Uterus (tissue), 4 donors: ENCODE measurements around the gene PAX2. TPM values are rescaled to one million over a fixed set of nuclear protein-coding genes. Genes with fewer than 3 reads are reported as not detected.
A peak's percentile ranks its signal among the peaks of the same experiment; 100 is the strongest.

Experiments used
- DNase-seq, 2 donors: peaks; one replicate each; pipeline ENCODE4 v3.0.0-alpha.2; 2019 to 2020
- H3K27ac ChIP-seq, 2 donors: fragments of 200-600 bp; sonication (generic); 1 replicate in 1 of 2; 2 replicates in 1 of 2; pipeline ENCODE4 v1.5.1; 2016 to 2018
- H3K27me3 ChIP-seq, 2 donors: fragments of 200-600 bp; sonication (generic); one replicate each; pipeline ENCODE4 v1.5.1; 2018 to 2019; ENCODE audit warnings: control low read depth in 1 of 2
- H3K36me3 ChIP-seq, 2 donors: fragments of 200-600 bp; sonication (generic); one replicate each; pipeline ENCODE4 v1.5.1; 2019; ENCODE audit warnings: control low read depth in 1 of 2
- H3K4me1 ChIP-seq, 2 donors: fragments of 200-600 bp; sonication (generic); one replicate each; pipeline ENCODE4 v1.5.1; 2018 to 2019; ENCODE audit warnings: control low read depth in 1 of 2
- H3K4me3 ChIP-seq, 2 donors: fragments of 200-600 bp; sonication (generic); 1 replicate in 1 of 2; 2 replicates in 1 of 2; pipeline ENCODE4 v1.5.1; 2018 to 2019; ENCODE audit warnings: mild to moderate bottlenecking in 1 of 2
- H3K9me3 ChIP-seq, 2 donors: fragments of 200-600 bp; sonication (generic); one replicate each; pipeline ENCODE4 v1.5.1; 2019; ENCODE audit warnings: control low read depth in 1 of 2
- CTCF ChIP-seq, 4 experiments: fragments of 200-600 bp in 2 of 4; fragments of 450-650 bp in 2 of 4; sonication (generic) in 2 of 4; IDR thresholded peaks; one replicate each; pipeline ENCODE4 v1.5.1; 2016 to 2019; ENCODE audit warnings: antibody characterized with exemption in 4 of 4, mild to moderate bottlenecking in 2 of 4, moderate library complexity in 1 of 4
- POLR2A ChIP-seq, 2 donors: fragments of 450-650 bp; IDR thresholded peaks; one replicate each; pipeline ENCODE4 v1.6.1; 2016; ENCODE audit warnings: antibody characterized with exemption in 2 of 2, mild to moderate bottlenecking in 1 of 2, moderate library complexity in 1 of 2
- intact Hi-C: fragments of 100-400 bp; cut with DNase I; formaldehyde crosslinking; loops from one replicate; pipeline ENCODE4 v1.15.1; 2023; ENCODE audit warnings: low total_unique reads
- total RNA-seq, 4 donors: library from RNA; depleted of rRNA in 3 of 4; stranded (reverse); fragments of >200 nt in 3 of 4; gene quantifications; one replicate each; pipeline versions ENCODE4 v1.1.0 to v1.2.4, GENCODE V29; 2014 to 2023
- donor health status: DM: yes; HTN: yes; CAD: no.

Gene PAX2
- total RNA-seq, 4 donors from 2014 or later = 0.64 to 39.7 (median 21.3) TPM; not detected in 1

GRCh38 chr10:100727808-100728207 is 17.6 kb upstream of the PAX2 start:
- no peaks in the 10 kb centered on the region for H3K36me3 ChIP-seq
- intact Hi-C loops = no loop called here
- H3K27me3 ChIP-seq = peaks cover 3 to 60% of the 10 kb centered on the region in 2 donors
- H3K4me3 ChIP-seq = no peak overlapping the region
- peaks cover 0 to 21% of the 10 kb centered on the region in 2 donors for H3K4me1 ChIP-seq
- H3K27ac ChIP-seq = no peak overlapping the region
- TF ChIP-seq CTCF (IDR thresholded peaks at IDR 0.05) = no peak
- no peak for TF ChIP-seq POLR2A (IDR thresholded peaks at IDR 0.05)
- no peak for DNase-seq
- H3K9me3 ChIP-seq = no peaks in the 10 kb centered on the region

GRCh38 chr10:100728928-100729861 is 16.2 kb upstream of the PAX2 start:
- peaks cover 3 to 55% of the 10 kb centered on the region in 2 donors for H3K27me3 ChIP-seq
- no peak overlapping the region for H3K27ac ChIP-seq
- no peaks in the 10 kb centered on the region for H3K9me3 ChIP-seq
- no peaks in the 10 kb centered on the region for H3K36me3 ChIP-seq
- peak overlapping the region in 1 of 2 donors; percentile 13 for H3K4me3 ChIP-seq
- DNase-seq = no peak
- intact Hi-C loops = no loop called here
- peak in 1 of 2 donors; percentile 17 for TF ChIP-seq POLR2A (IDR thresholded peaks at IDR 0.05)
- TF ChIP-seq CTCF (IDR thresholded peaks at IDR 0.05) = no peak
- H3K4me1 ChIP-seq = peaks cover 0 to 21% of the 10 kb centered on the region in 2 donors

GRCh38 chr10:100729862-100730724 is 15.3 kb upstream of the PAX2 start:
- H3K27ac ChIP-seq = no peak overlapping the region
- no peaks in the 10 kb centered on the region for H3K36me3 ChIP-seq
- no peak for DNase-seq
- peak overlapping the region in 1 of 2 donors; percentile 13 for H3K4me3 ChIP-seq
- H3K9me3 ChIP-seq = no peaks in the 10 kb centered on the region
- H3K27me3 ChIP-seq = peaks cover 3 to 59% of the 10 kb centered on the region in 2 donors
- H3K4me1 ChIP-seq = peaks cover 0 to 21% of the 10 kb centered on the region in 2 donors
- intact Hi-C loops = no loop called here
- TF ChIP-seq POLR2A (IDR thresholded peaks at IDR 0.05) (no peak), CTCF (IDR thresholded peaks at IDR 0.05) (no peak)

GRCh38 chr10:100730725-100731406 is 14.5 kb upstream of the PAX2 start:
- Histone ChIP-seq H3K36me3 (no peaks in the 10 kb centered on the region), H3K27ac (no peak overlapping the region), H3K9me3 (no peaks in the 10 kb centered on the region), H3K4me1 (peaks cover 0 to 21% of the 10 kb centered on the region in 2 donors), H3K4me3 (no peak overlapping the region), H3K27me3 (peaks cover 11 to 60% of the 10 kb centered on the region in 2 donors)
- intact Hi-C loops = no loop called here
- DNase-seq = no peak
- TF ChIP-seq POLR2A (IDR thresholded peaks at IDR 0.05) (peak in 1 of 2 donors; percentile 10), CTCF (IDR thresholded peaks at IDR 0.05) (no peak)
